ENCODE measurements around the gene AADACL4. TPM values are rescaled to one million over a fixed set of nuclear protein-coding genes. Genes with fewer than 3 reads are reported as not detected.
A peak's percentile ranks its signal among the peaks of the same experiment; 100 is the strongest.
"Not testable (repeated sequence)": the region's sequence is repeated elsewhere in the genome, so short reads cannot be mapped to it uniquely, and the experiment has no call there.

AADACL4 gene
- total and polyA plus RNA-seq, 2 of the 8 experiments (the other 6 are each of a cell fraction or from before 2014, with no cell fraction given): 0.08 TPM; not detected in 1

- not testable (repeated sequence) for H3K9ac ChIP-seq (replicated peaks in 1 of 4; ENCODE audit: extremely low read depth in 1 of 4, low read depth in 3 of 4, low read length in 3 of 4)
These were observed 14.1 kb downstream of the AADACL4 start for GRCh38 chr1:12657885-12658512.

More at GRCh38 chr1:12657885-12658512, 14.1 kb downstream of the AADACL4 start:
- H3K23ac ChIP-seq (ENCODE audit: insufficient read length); H3K79me1 ChIP-seq (ENCODE audit: low read depth, low read length); H3K36me3 ChIP-seq (ENCODE audit: control insufficient read depth in 2 of 4, insufficient read depth in 4 of 4, low read length in 3 of 4); H3K4me2 ChIP-seq (ENCODE audit: insufficient read depth in 1 of 2, low read depth in 2 of 2, low read length in 2 of 2); H3K56ac ChIP-seq (replicated peaks; ENCODE audit: insufficient read length, low read depth, low read length); H3K4me3 ChIP-seq (ENCODE audit: extremely low read depth in 1 of 4, insufficient read depth in 2 of 4, low read depth in 3 of 4, low read length in 4 of 4); H2BK20ac ChIP-seq (ENCODE audit: low read length); FAIRE-seq; H4K8ac ChIP-seq (ENCODE audit: extremely low read depth, insufficient read depth, low read length); H3K27me3 ChIP-seq (replicated peaks in 1 of 4; ENCODE audit: control insufficient read depth in 3 of 4, extremely low read depth in 1 of 4, insufficient read depth in 3 of 4, low read length in 3 of 4); H3K14ac ChIP-seq (ENCODE audit: insufficient read length); H2AFZ ChIP-seq (ENCODE audit: low read length); H3K4me1 ChIP-seq (replicated peaks in 1 of 4; ENCODE audit: control insufficient read depth in 3 of 4, insufficient read depth in 4 of 4, low read length in 3 of 4); H3K18ac ChIP-seq (ENCODE audit: extremely low read depth, low read length); H3K79me2 ChIP-seq (ENCODE audit: control insufficient read depth in 1 of 2, insufficient read depth in 2 of 2, low read length in 2 of 2); H2AK5ac ChIP-seq (ENCODE audit: low read depth, low read length); H2BK120ac ChIP-seq (replicated peaks; ENCODE audit: low read depth, low read length); H4K91ac ChIP-seq (replicated peaks; ENCODE audit: insufficient read length, low read length); POLR2A ChIA-PET (ENCODE audit: partially characterized antibody); H2BK5ac ChIP-seq (ENCODE audit: low read depth, low read length); H2BK15ac ChIP-seq (ENCODE audit: low read length); H3K4ac ChIP-seq (replicated peaks; ENCODE audit: insufficient read length, low read depth, low read length); DNase-seq (ENCODE audit: low read depth in 1 of 2, low spot score in 2 of 2); H4K5ac ChIP-seq (ENCODE audit: insufficient read length, low read depth, low read length); H4K20me1 ChIP-seq (replicated peaks in 1 of 2; ENCODE audit: control insufficient read depth in 1 of 2, insufficient read depth in 2 of 2, low read length in 2 of 2); H3K23me2 ChIP-seq (ENCODE audit: low read depth, low read length); H3K27ac ChIP-seq (ENCODE audit: low read depth, low read length): not testable (repeated sequence)
- peaks cover 3 to 10% of the 10 kb centered on the region in 2 experiments; a peak in 1 of 4 replicates for H3K9me3 ChIP-seq (ENCODE audit: insufficient read depth in 2 of 2, low read depth in 1 of 2, low read length in 1 of 2)
- CTCF ChIA-PET (ENCODE audit: partially characterized antibody): interaction anchor here (0.6 to 5.1 kb wide), 39 partner anchors 8 to 381 kb away, joined by 3 to 42 read pairs (median 5); partner anchors contain the start of genes AADACL4 and DHRS3
- 0 out of 2 replicates have a peak overlapping the region, but pooled peaks have one; percentile 39 for H2BK12ac ChIP-seq (ENCODE audit: low read depth, low read length)
- 86 to 90% methylated on average over 1 to 9 of the region's 9 CpGs for WGBS, 2 experiments (ENCODE audit: extremely low coverage in 1 of 2, insufficient coverage in 1 of 2, insufficient read length in 1 of 2, insufficient replicate concordance in 2 of 2, low coverage in 1 of 2, low lambda C conversion rate in 2 of 2, missing lambda C conversion rate in 1 of 2)

Data from H1 (cell line).